Endothelial cell of umbilical vein (primary cell): ENCODE data around the gene ORM2. TPM values are rescaled to one million over a fixed set of nuclear protein-coding genes. Genes with fewer than 3 reads are reported as not detected.

Source experiments
- BruUV-seq: library from RNA; stranded (reverse); fragments of 400-500 nt; replicated peaks from 2 replicates; lab custom pipeline; 2021; lab: Mats Ljungman, UMichigan
- CTCF ChIA-PET: fragments of 300-600, 350-600 bp; sonication (Branson Sonifier 250); formaldehyde crosslinking; loops from one replicate; lab custom pipeline; 2021; ENCODE audit warnings: antibody characterized with exemption, inconsistent platforms; lab: Charles Lee
- POLR2A ChIA-PET: fragments of 300-600, 350-600 bp; sonication (Branson Sonifier 250); formaldehyde crosslinking; loops from one replicate; lab custom pipeline; 2021; ENCODE audit warnings: antibody characterized with exemption, inconsistent platforms; lab: Charles Lee
- DNase-seq: peaks from one replicate; pipeline ENCODE4 v3.0.0-alpha.2; 2011; ENCODE audit warnings: low read depth, low spot score
- FAIRE-seq: peaks from 2 replicates; lab custom pipeline; 2011; peaks lifted over from hg19 to GRCh38; lab: Jason Lieb, UNC
- H2AFZ ChIP-seq: 2 replicates; pipeline ENCODE4 v1.6.0; 2012; ENCODE audit warnings: low read depth, low read length, control low read depth, inconsistent platforms
- H3K27ac ChIP-seq: 2 replicates; pipeline ENCODE4 v1.5.1; 2011; ENCODE audit warnings: low read depth, mild to moderate bottlenecking, control low read depth, low read length, moderate library complexity; ENCODE audit not compliant: insufficient read depth
- H3K27me3 ChIP-seq, 2 experiments: 2 replicates each; pipeline versions ENCODE4 v1.6.0 to v1.6.1; 2011; ENCODE audit warnings: low read length in 2 of 2, mixed read lengths in 1 of 2; ENCODE audit not compliant: control insufficient read depth in 2 of 2, insufficient read depth in 2 of 2
- H3K36me3 ChIP-seq, 2 experiments: 2 replicates in 1 of 2; 3 replicates in 1 of 2; pipeline ENCODE4 v1.5.1; 2011; ENCODE audit warnings: low read length in 2 of 2, mild to moderate bottlenecking in 1 of 2, moderate library complexity in 1 of 2; ENCODE audit not compliant: control insufficient read depth in 2 of 2, insufficient read depth in 2 of 2; ENCODE audit errors: extremely low read depth in 1 of 2
- H3K4me1 ChIP-seq: 3 replicates; pipeline ENCODE4 v1.5.1; 2011; ENCODE audit warnings: mild to moderate bottlenecking, low read length; ENCODE audit not compliant: control insufficient read depth, insufficient read depth; ENCODE audit errors: extremely low read depth
- H3K4me2 ChIP-seq: 2 replicates; pipeline ENCODE4 v1.6.1; 2011; ENCODE audit warnings: low read length, control low read depth, mixed read lengths; ENCODE audit not compliant: insufficient read depth
- H3K4me3 ChIP-seq, 3 experiments: fragments of 200-600 bp in 1 of 3; sonication (generic), shearing (Covaris generic) in 1 of 3; replicated peaks in 1 of 3; 2 replicates each; pipeline ENCODE4 v1.5.1; 2011 to 2016; ENCODE audit warnings: control low read depth in 3 of 3, low read length in 3 of 3, mild to moderate bottlenecking in 2 of 3, inconsistent platforms in 1 of 3, low read depth in 1 of 3, moderate library complexity in 1 of 3; ENCODE audit not compliant: insufficient read depth in 1 of 3
- H3K79me2 ChIP-seq: 2 replicates; pipeline ENCODE4 v1.6.0; 2012; ENCODE audit warnings: low read length, inconsistent platforms; ENCODE audit not compliant: control insufficient read depth, insufficient read depth
- H3K9ac ChIP-seq: replicated peaks from 2 replicates; pipeline ENCODE3; 2011; ENCODE audit warnings: low read length, control low read depth; ENCODE audit not compliant: insufficient read depth; ENCODE audit errors: extremely low read depth
- H3K9me1 ChIP-seq: replicated peaks from 3 replicates; pipeline ENCODE4 v1.6.0; 2011; ENCODE audit warnings: mild to moderate bottlenecking, low read length; ENCODE audit not compliant: control insufficient read depth, insufficient read depth; ENCODE audit errors: extremely low read depth
- H3K9me3 ChIP-seq: replicated peaks from 2 replicates; pipeline ENCODE4 v1.5.1; 2012; ENCODE audit warnings: low read length, inconsistent platforms; ENCODE audit not compliant: control insufficient read depth, insufficient read depth
- H4K20me1 ChIP-seq: replicated peaks from 2 replicates; pipeline ENCODE3; 2011; ENCODE audit warnings: mild to moderate bottlenecking, low read length; ENCODE audit not compliant: control insufficient read depth, insufficient read depth; ENCODE audit errors: extremely low read depth
- EZH2 ChIP-seq: IDR thresholded peaks from 2 replicates; pipeline ENCODE4 v1.6.1; 2012; ENCODE audit warnings: borderline replicate concordance, low read depth, mild to moderate bottlenecking, moderate library complexity, low read length, inconsistent platforms; ENCODE audit not compliant: severe bottlenecking
- FOS ChIP-seq: IDR thresholded peaks from 2 replicates; pipeline ENCODE4 v1.6.1; 2011; ENCODE audit warnings: mild to moderate bottlenecking, low read length, moderate library complexity, borderline replicate concordance; ENCODE audit not compliant: insufficient read depth
- GATA2 ChIP-seq: IDR thresholded peaks from 2 replicates; pipeline ENCODE4 v1.7.0; 2011; ENCODE audit warnings: low read depth, mild to moderate bottlenecking, moderate library complexity, mixed read lengths, low read length; ENCODE audit not compliant: insufficient read length, insufficient read depth
- JUN ChIP-seq: IDR thresholded peaks from 2 replicates; pipeline ENCODE4 v1.6.1; 2011; ENCODE audit warnings: borderline replicate concordance, low read depth; ENCODE audit not compliant: insufficient read length, insufficient read depth
- MYC ChIP-seq: IDR thresholded peaks from one replicate; pipeline ENCODE4 v1.6.1; 2011; ENCODE audit warnings: mild to moderate bottlenecking, low read depth, low read length
- POLR2A ChIP-seq: IDR thresholded peaks from 2 replicates; pipeline ENCODE4 v1.6.1; 2012; ENCODE audit warnings: low read depth, mild to moderate bottlenecking, control low read depth, low read length
- POLR2AphosphoS5 ChIP-seq: IDR thresholded peaks from 2 replicates; pipeline ENCODE4 v1.6.1; 2012; ENCODE audit warnings: low read depth, mild to moderate bottlenecking, control low read depth, low read length, moderate library complexity; ENCODE audit not compliant: insufficient read depth
- dilution Hi-C: fragments of 300-500 bp; cut with MboI; formaldehyde crosslinking; loops from one replicate; pipeline ENCODE4 v1.15.0; 2019; ENCODE audit warnings: low sequenced_read_pairs; ENCODE audit not compliant: extremely low pct_ligation_motif_present
- intact Hi-C: fragments of 100-400 bp; cut with micrococcal nuclease; formaldehyde crosslinking; loops from one replicate; pipeline ENCODE4 v1.10.0; 2022
- polyA plus RNA-seq, 4 experiments: library from polyadenylated mRNA; depleted of rRNA in 3 of 4; stranded (reverse) in 3 of 4; unstranded in 1 of 4; fragments of >200 nt; gene quantifications; 2 replicates each; pipeline versions ENCODE4 v1.2.1 to v1.2.3, GENCODE V29; 2011 to 2012; ENCODE audit warnings: missing spikeins in 1 of 4
- total RNA-seq: library from RNA; stranded (reverse); gene quantifications from 2 replicates; pipeline ENCODE4 v1.2.3, GENCODE V29; 2021
- TF ChIP-seq, protein P1 (sequence below), 2 donors: IDR thresholded peaks; 1 replicate in 1 of 2; 2 replicates in 1 of 2; pipeline ENCODE4 v1.5.1; 2011; ENCODE audit warnings: low read length in 2 of 2, mild to moderate bottlenecking in 2 of 2, moderate library complexity in 2 of 2, control low read depth in 1 of 2, inconsistent platforms in 1 of 2, low read depth in 1 of 2; ENCODE audit not compliant: insufficient read depth in 1 of 2; ENCODE audit errors: extremely low read depth in 1 of 2
- TF ChIP-seq, protein P2 (sequence below): IDR thresholded peaks from 2 replicates; pipeline ENCODE4 v1.6.1; 2011; ENCODE audit not compliant: insufficient read depth, insufficient read length

The ORM2 gene
- total and polyA plus RNA-seq, 2 donors (not counting 3 experiments of a cell fraction or from before 2014, with no cell fraction given): not detected

DNA sequence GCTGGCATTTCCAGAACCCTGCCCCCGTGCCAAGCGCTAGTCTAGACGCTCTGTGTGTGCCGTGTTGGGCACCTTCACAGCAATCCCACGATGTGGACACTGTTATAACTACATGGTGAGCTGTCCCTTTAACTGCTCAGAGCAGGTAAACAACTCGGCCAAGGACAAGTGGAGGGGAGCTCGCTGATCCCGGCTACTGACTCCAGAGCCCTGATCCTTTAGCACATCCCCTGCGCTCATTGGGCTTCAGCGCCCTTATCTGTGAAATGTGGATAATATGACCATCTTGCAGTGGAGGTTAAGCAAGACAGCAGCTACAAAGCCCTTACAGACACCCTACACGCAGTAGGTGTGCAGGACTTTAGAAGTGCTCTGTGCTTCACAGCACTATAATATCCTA lies 16.5 kb downstream of the ORM2 start:
- no peak overlapping the region for H3K27ac ChIP-seq
- no peaks in the 10 kb centered on the region for H3K27me3 ChIP-seq
- no TSS peak for BruUV-seq
- H3K4me1 ChIP-seq: no peaks in the 10 kb centered on the region
- H3K9me1 ChIP-seq: no peaks in the 10 kb centered on the region
- H3K4me3 ChIP-seq: no peak overlapping the region
- peaks cover 8 to 50% of the 10 kb centered on the region in 2 experiments for H3K36me3 ChIP-seq
- no peak overlapping the region for H2AFZ ChIP-seq
- no peak for DNase-seq
- intact Hi-C loops: no loop called here
- dilution Hi-C loops: no loop called here
- no peak overlapping the region for H3K4me2 ChIP-seq
- H3K9me3 ChIP-seq: no peaks in the 10 kb centered on the region
- no peak overlapping the region for H3K9ac ChIP-seq
- H4K20me1 ChIP-seq: no peaks in the 10 kb centered on the region
- FAIRE-seq: no peak
- ChIA-PET CTCF (no interaction called here), POLR2A (no interaction called here)
- H3K79me2 ChIP-seq: no peaks in the 10 kb centered on the region
- TF ChIP-seq, protein P1, sequence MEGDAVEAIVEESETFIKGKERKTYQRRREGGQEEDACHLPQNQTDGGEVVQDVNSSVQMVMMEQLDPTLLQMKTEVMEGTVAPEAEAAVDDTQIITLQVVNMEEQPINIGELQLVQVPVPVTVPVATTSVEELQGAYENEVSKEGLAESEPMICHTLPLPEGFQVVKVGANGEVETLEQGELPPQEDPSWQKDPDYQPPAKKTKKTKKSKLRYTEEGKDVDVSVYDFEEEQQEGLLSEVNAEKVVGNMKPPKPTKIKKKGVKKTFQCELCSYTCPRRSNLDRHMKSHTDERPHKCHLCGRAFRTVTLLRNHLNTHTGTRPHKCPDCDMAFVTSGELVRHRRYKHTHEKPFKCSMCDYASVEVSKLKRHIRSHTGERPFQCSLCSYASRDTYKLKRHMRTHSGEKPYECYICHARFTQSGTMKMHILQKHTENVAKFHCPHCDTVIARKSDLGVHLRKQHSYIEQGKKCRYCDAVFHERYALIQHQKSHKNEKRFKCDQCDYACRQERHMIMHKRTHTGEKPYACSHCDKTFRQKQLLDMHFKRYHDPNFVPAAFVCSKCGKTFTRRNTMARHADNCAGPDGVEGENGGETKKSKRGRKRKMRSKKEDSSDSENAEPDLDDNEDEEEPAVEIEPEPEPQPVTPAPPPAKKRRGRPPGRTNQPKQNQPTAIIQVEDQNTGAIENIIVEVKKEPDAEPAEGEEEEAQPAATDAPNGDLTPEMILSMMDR (IDR thresholded peaks at IDR 0.05; ENCODE audit: extremely low read depth in 1 of 2, insufficient read depth in 1 of 2, low read depth in 1 of 2, low read length in 2 of 2): no peak
- TF ChIP-seq MYC (no peak), GATA2 (no peak), POLR2A (no peak), FOS (no peak), JUN (no peak), EZH2 (no peak), POLR2AphosphoS5 (no peak)
- TF ChIP-seq, protein P2, sequence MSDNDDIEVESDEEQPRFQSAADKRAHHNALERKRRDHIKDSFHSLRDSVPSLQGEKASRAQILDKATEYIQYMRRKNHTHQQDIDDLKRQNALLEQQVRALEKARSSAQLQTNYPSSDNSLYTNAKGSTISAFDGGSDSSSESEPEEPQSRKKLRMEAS: no peak
